CD4-positive, alpha-beta memory T cell (primary cell): ENCODE measurements around the gene LRRD1. TPM values are rescaled to one million over a fixed set of nuclear protein-coding genes. Genes with fewer than 3 reads are reported as not detected.
A peak's percentile ranks its signal among the peaks of the same experiment; 100 is the strongest.
"Not testable (repeated sequence)": the region's sequence is repeated elsewhere in the genome, so short reads cannot be mapped to it uniquely, and the experiment has no call there.

Source experiments
- CTCF ChIA-PET: fragments of 350-600 bp; sonication (Branson Sonifier 250); formaldehyde crosslinking; loops from one replicate; lab custom pipeline; 2021; ENCODE audit warnings: inconsistent platforms; ENCODE audit not compliant: partially characterized antibody; lab: Charles Lee
- POLR2A ChIA-PET: fragments of 350-600 bp; sonication (Branson Sonifier 250); formaldehyde crosslinking; loops from one replicate; lab custom pipeline; 2021; ENCODE audit not compliant: partially characterized antibody; lab: Charles Lee
- DNase-seq, 5 donors: peaks; one replicate each; pipeline versions ENCODE4 v3.0.0 to v3.0.0-alpha.2; 2020 to 2022; ENCODE audit warnings: mixed read lengths in 1 of 5
- H3K27ac ChIP-seq: one replicate; pipeline ENCODE4 v1.7.0; 2013; ENCODE audit warnings: low read depth, low read length
- H3K27me3 ChIP-seq: 2 replicates; pipeline ENCODE4 v1.7.0; 2013; ENCODE audit warnings: mild to moderate bottlenecking, low read length, moderate library complexity; ENCODE audit not compliant: insufficient read depth
- H3K36me3 ChIP-seq: 2 replicates; pipeline ENCODE4 v1.7.0; 2013; ENCODE audit warnings: mild to moderate bottlenecking, low read length, moderate library complexity; ENCODE audit not compliant: insufficient read depth
- H3K4me1 ChIP-seq: 2 replicates; pipeline ENCODE4 v1.7.0; 2013; ENCODE audit warnings: mild to moderate bottlenecking, low read length, moderate library complexity; ENCODE audit not compliant: insufficient read depth
- H3K4me3 ChIP-seq, 2 donors: one replicate each; pipeline ENCODE4 v1.7.0; 2013; ENCODE audit warnings: low read length in 2 of 2, mild to moderate bottlenecking in 1 of 2
- H3K9me3 ChIP-seq, 2 donors: one replicate each; pipeline ENCODE4 v1.7.0; 2013; ENCODE audit warnings: low read length in 2 of 2, control low read depth in 1 of 2; ENCODE audit not compliant: control insufficient read depth in 1 of 2
- H3K27ac Mint-ChIP-seq, 7 donors: one replicate each; pipeline ENCODE4 v1.8.0; 2020 to 2021; ENCODE audit warnings: mixed read lengths in 7 of 7, mild to moderate bottlenecking in 6 of 7, inconsistent platforms in 3 of 7, moderate library complexity in 3 of 7
- H3K27me3 Mint-ChIP-seq, 2 donors: one replicate each; pipeline ENCODE4 v1.8.0; 2020 to 2021; ENCODE audit warnings: mixed read lengths in 2 of 2
- H3K36me3 Mint-ChIP-seq, 2 donors: one replicate each; pipeline ENCODE4 v1.8.0; 2020 to 2021; ENCODE audit warnings: mixed read lengths in 2 of 2, inconsistent platforms in 1 of 2, mild to moderate bottlenecking in 1 of 2
- H3K4me1 Mint-ChIP-seq, 4 donors: one replicate each; pipeline ENCODE4 v1.8.0; 2020 to 2021; ENCODE audit warnings: mixed read lengths in 4 of 4, mild to moderate bottlenecking in 1 of 4
- H3K4me3 Mint-ChIP-seq, 8 donors: one replicate each; pipeline ENCODE4 v1.8.0; 2020 to 2021; ENCODE audit warnings: mixed read lengths in 8 of 8, mild to moderate bottlenecking in 7 of 8, moderate library complexity in 6 of 8, inconsistent platforms in 3 of 8
- H3K9me3 Mint-ChIP-seq, 8 donors: one replicate each; pipeline ENCODE4 v1.8.0; 2020 to 2021; ENCODE audit warnings: mixed read lengths in 8 of 8, mild to moderate bottlenecking in 5 of 8, inconsistent platforms in 3 of 8, moderate library complexity in 1 of 8
- intact Hi-C: fragments of 100-400 bp; cut with micrococcal nuclease; formaldehyde crosslinking; loops from one replicate; pipeline ENCODE4 v1.15.1; 2023
- polyA plus RNA-seq, 2 donors: library from polyadenylated mRNA; unstranded; fragments of 300-500 nt; fragmentation: Illumina TruSeq; gene quantifications; one replicate each; pipeline ENCODE4 v1.2.3, GENCODE V29; 2021
- total RNA-seq, 2 experiments: library from RNA; stranded (reverse); gene quantifications; one replicate each; pipeline ENCODE4 v1.2.3, GENCODE V29; 2021

LRRD1 gene
- total and polyA plus RNA-seq, 4 experiments from 2014 or later: not detected

- H3K4me1 ChIP-seq: no peaks in the 10 kb centered on the region
- H3K4me1 Mint-ChIP-seq: peaks cover 0 to 3% (median under 1%) of the 10 kb centered on the region in 4 donors
- no peak for DNase-seq
- H3K27me3 ChIP-seq: no peaks in the 10 kb centered on the region
- H3K27ac ChIP-seq: no peak overlapping the region
- no peak overlapping the region for H3K4me3 ChIP-seq
- intact Hi-C loops: no loop called here
- ChIA-PET CTCF (no interaction called here), POLR2A (no interaction called here)
- no peaks in the 10 kb centered on the region for H3K27me3 Mint-ChIP-seq
- peaks cover 25% of the 10 kb centered on the region for H3K36me3 ChIP-seq
- H3K4me3 Mint-ChIP-seq: no peak overlapping the region
- H3K36me3 Mint-ChIP-seq: peaks cover 65 to 70% of the 10 kb centered on the region in 2 donors
- no peaks in the 10 kb centered on the region for H3K9me3 Mint-ChIP-seq
- no peak overlapping the region for H3K27ac Mint-ChIP-seq
- H3K9me3 ChIP-seq: no peaks in the 10 kb centered on the region
These were observed 21.8 kb upstream of the LRRD1 start for GRCh38 chr7:92200791-92201190.

- CTCF ChIA-PET: interaction anchor here (3.8 kb wide), 1 partner anchor 13 kb away, joined by 15 read pairs; the partner anchor contains the start of gene LRRD1
- H3K4me1 ChIP-seq: no peaks in the 10 kb centered on the region
These were observed 13.4 kb upstream of the LRRD1 start for GRCh38 chr7:92192326-92192725.

GRCh38 chr7:92189246-92189645 is 10.3 kb upstream of the LRRD1 start:
- H3K4me3 ChIP-seq, H3K36me3 ChIP-seq, POLR2A ChIA-PET, H3K4me3 Mint-ChIP-seq, DNase-seq, CTCF ChIA-PET, H3K4me1 Mint-ChIP-seq, H3K27ac ChIP-seq, H3K27me3 ChIP-seq, H3K27ac Mint-ChIP-seq, H3K9me3 ChIP-seq, intact Hi-C loops, H3K4me1 ChIP-seq, H3K27me3 Mint-ChIP-seq: not testable (repeated sequence)
- peaks cover 7 to 14% of the 10 kb centered on the region in 2 donors for H3K36me3 Mint-ChIP-seq
- H3K9me3 Mint-ChIP-seq: peaks cover 0 to 56% (median 40%) of the 10 kb centered on the region in 8 donors

More at GRCh38 chr7:92192326-92192725, 13.4 kb upstream of the LRRD1 start:
- Mint-ChIP-seq H3K9me3 (peaks cover 6 to 51% (median 38%) of the 10 kb centered on the region in 8 donors), H3K27me3 (no peaks in the 10 kb centered on the region), H3K4me1 (no peaks in the 10 kb centered on the region), H3K36me3 (peaks cover 28 to 32% of the 10 kb centered on the region in 2 donors), H3K4me3 (no peak overlapping the region), H3K27ac (no peak overlapping the region)
- Histone ChIP-seq H3K36me3 (no peaks in the 10 kb centered on the region), H3K27ac (no peak overlapping the region), H3K9me3 (peaks cover 0 to 3% of the 10 kb centered on the region in 2 donors), H3K4me3 (no peak overlapping the region), H3K27me3 (no peaks in the 10 kb centered on the region)
- DNase-seq: no peak
- intact Hi-C loops: no loop called here
- POLR2A ChIA-PET: no interaction called here

GRCh38 chr7:92184294-92184693 is 5.4 kb upstream of the LRRD1 start:
- H3K36me3 Mint-ChIP-seq, H3K4me1 Mint-ChIP-seq, H3K4me1 ChIP-seq, DNase-seq, H3K27me3 ChIP-seq, H3K27ac ChIP-seq, H3K4me3 ChIP-seq, intact Hi-C loops, H3K27me3 Mint-ChIP-seq, H3K4me3 Mint-ChIP-seq, POLR2A ChIA-PET, H3K27ac Mint-ChIP-seq, CTCF ChIA-PET, H3K9me3 ChIP-seq, H3K36me3 ChIP-seq: not testable (repeated sequence)
- peaks cover 0 to 25% (median 18%) of the 10 kb centered on the region in 8 donors for H3K9me3 Mint-ChIP-seq

GRCh38 chr7:92177362-92177761 is 1.6 kb downstream of the LRRD1 start:
- Mint-ChIP-seq H3K4me1 (peaks cover 2 to 8% (median 3%) of the 10 kb centered on the region in 4 donors), H3K27ac (no peak overlapping the region), H3K36me3 (no peaks in the 10 kb centered on the region), H3K27me3 (peaks cover 2 to 6% of the 10 kb centered on the region in 2 donors), H3K4me3 (no peak overlapping the region), H3K9me3 (peaks cover 0 to 7% (median 1%) of the 10 kb centered on the region in 8 donors)
- no peak overlapping the region for H3K4me3 ChIP-seq
- H3K9me3 ChIP-seq: no peaks in the 10 kb centered on the region
- no peaks in the 10 kb centered on the region for H3K27me3 ChIP-seq
- intact Hi-C loops: no loop called here
- H3K27ac ChIP-seq: no peak overlapping the region
- CTCF ChIA-PET: interaction anchor here (1.3 kb wide), 1 partner anchor 18 kb away, joined by 3 read pairs; no protein-coding TSS in a partner anchor
- POLR2A ChIA-PET: no interaction called here
- no peaks in the 10 kb centered on the region for H3K36me3 ChIP-seq
- H3K4me1 ChIP-seq: no peaks in the 10 kb centered on the region
- DNase-seq: no peak

- H3K36me3 ChIP-seq, H3K4me3 Mint-ChIP-seq, H3K4me1 ChIP-seq, H3K4me3 ChIP-seq, POLR2A ChIA-PET, H3K9me3 ChIP-seq, H3K36me3 Mint-ChIP-seq, H3K9me3 Mint-ChIP-seq, H3K27ac ChIP-seq, H3K27me3 ChIP-seq, intact Hi-C loops, H3K27ac Mint-ChIP-seq, H3K27me3 Mint-ChIP-seq, DNase-seq, CTCF ChIA-PET, H3K4me1 Mint-ChIP-seq: not testable (repeated sequence)
These were observed 9.4 kb downstream of the LRRD1 start for GRCh38 chr7:92169529-92169928.

GRCh38 chr7:92161271-92161670 is 17.7 kb downstream of the LRRD1 start:
- Histone ChIP-seq H3K36me3 (no peaks in the 10 kb centered on the region), H3K27me3 (no peaks in the 10 kb centered on the region), H3K4me1 (no peaks in the 10 kb centered on the region), H3K27ac (no peak overlapping the region), H3K9me3 (no peaks in the 10 kb centered on the region), H3K4me3 (no peak overlapping the region)
- no peaks in the 10 kb centered on the region for H3K4me1 Mint-ChIP-seq
- DNase-seq: no peak
- peak overlapping the region in 1 of 7 donors; percentile 8 for H3K27ac Mint-ChIP-seq
- H3K4me3 Mint-ChIP-seq: no peak overlapping the region
- H3K9me3 Mint-ChIP-seq: no peaks in the 10 kb centered on the region
- H3K36me3 Mint-ChIP-seq: no peaks in the 10 kb centered on the region
- intact Hi-C loops: no loop called here
- H3K27me3 Mint-ChIP-seq: peaks cover 3 to 8% of the 10 kb centered on the region in 2 donors
- ChIA-PET POLR2A (no interaction called here), CTCF (interaction anchor here (2.2 kb wide), 1 partner anchor 18 kb away, joined by 5 read pairs; the partner anchor contains the start of gene LRRD1)
